ENCODE results near the gene DCP1B.

The DCP1B gene

GRCh38 chr12:2043054-2043453 is 38.8 kb upstream of the DCP1B start:
- Histone ChIP-seq H3K4me1 (ENCODE audit: control insufficient read depth, insufficient read depth, low read length, poor library complexity, severe bottlenecking) (no peaks in the 10 kb centered on the region), H3K27me3 (replicated peaks; ENCODE audit: control insufficient read depth, insufficient read depth, low read length, poor library complexity, severe bottlenecking) (peaks cover 4% of the 10 kb centered on the region), H3K36me3 (ENCODE audit: control insufficient read depth, insufficient read depth, low read length) (no peaks in the 10 kb centered on the region), H3K4me3 (ENCODE audit: insufficient read depth, low read depth, low read length, poor library complexity, severe bottlenecking) (no peak overlapping the region), H3K27ac (ENCODE audit: insufficient read depth, low read length, poor library complexity, severe bottlenecking) (no peak overlapping the region), H3K9me3 (ENCODE audit: control insufficient read depth, low read length) (no peaks in the 10 kb centered on the region)
- DNase-seq, result no peak

DNA sequence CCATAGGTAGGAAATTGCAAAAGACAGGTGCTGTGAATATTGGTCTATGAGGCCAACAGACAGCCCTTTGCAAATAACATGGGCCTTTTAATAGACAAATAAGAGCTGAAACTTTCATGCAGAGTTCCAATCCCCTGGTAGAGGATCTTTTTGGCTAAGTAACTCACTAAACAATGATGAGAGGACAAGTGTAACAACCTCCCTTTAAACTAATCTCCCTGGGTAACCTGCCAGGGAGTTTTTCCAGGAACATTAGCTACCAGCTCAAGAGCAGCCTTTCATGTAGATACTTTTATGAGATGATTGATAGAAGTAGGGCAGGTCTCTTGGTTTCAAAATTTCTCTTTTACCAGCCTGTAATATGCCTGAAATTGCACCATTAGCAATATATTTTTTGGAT is 34.8 kb upstream of the DCP1B start:
- Histone ChIP-seq H3K9me3 (ENCODE audit: control insufficient read depth, low read length) (no peaks in the 10 kb centered on the region), H3K4me1 (ENCODE audit: control insufficient read depth, insufficient read depth, low read length, poor library complexity, severe bottlenecking) (peaks cover 3% of the 10 kb centered on the region), H3K27me3 (replicated peaks; ENCODE audit: control insufficient read depth, insufficient read depth, low read length, poor library complexity, severe bottlenecking) (no peaks in the 10 kb centered on the region), H3K36me3 (ENCODE audit: control insufficient read depth, insufficient read depth, low read length) (no peaks in the 10 kb centered on the region), H3K4me3 (ENCODE audit: insufficient read depth, low read depth, low read length, poor library complexity, severe bottlenecking) (no peak overlapping the region), H3K27ac (ENCODE audit: insufficient read depth, low read length, poor library complexity, severe bottlenecking) (no peak overlapping the region)
- no peak for DNase-seq

DNA sequence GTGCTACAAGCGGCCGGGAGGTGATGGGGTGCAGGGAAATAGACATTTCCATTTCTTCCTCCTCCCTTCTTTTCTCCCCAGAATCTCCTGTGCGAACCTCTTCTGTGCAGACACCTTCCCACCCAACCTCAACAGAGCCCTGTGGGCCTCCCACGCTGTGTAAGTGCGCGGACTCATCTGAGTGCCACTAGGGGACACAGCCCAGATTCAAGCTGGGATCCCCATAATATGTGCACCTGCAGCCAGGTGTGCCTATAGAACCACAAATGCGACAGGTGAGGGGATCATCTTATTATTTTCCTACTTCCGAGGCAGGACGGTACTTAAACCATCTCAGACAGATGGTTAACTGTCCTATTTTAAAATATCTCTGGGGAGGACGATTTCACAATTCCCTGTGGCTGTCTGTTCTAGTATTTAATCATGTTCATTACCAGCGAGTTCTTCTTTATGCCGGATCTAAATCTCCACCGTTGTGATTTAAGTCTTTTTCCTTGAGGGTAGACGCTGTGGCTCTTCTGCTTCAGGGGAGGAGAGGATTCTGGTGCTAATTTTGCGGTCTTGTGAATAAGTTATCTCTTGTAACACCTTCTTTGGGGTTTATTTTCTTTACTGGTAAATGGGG is 31.3 kb upstream of the DCP1B start:
- Histone ChIP-seq H3K27ac (ENCODE audit: insufficient read depth, low read length, poor library complexity, severe bottlenecking) (no peak overlapping the region), H3K4me1 (ENCODE audit: control insufficient read depth, insufficient read depth, low read length, poor library complexity, severe bottlenecking) (peaks cover 3% of the 10 kb centered on the region), H3K4me3 (ENCODE audit: insufficient read depth, low read depth, low read length, poor library complexity, severe bottlenecking) (peak overlapping the region; percentile 30), H3K9me3 (ENCODE audit: control insufficient read depth, low read length) (no peaks in the 10 kb centered on the region), H3K36me3 (ENCODE audit: control insufficient read depth, insufficient read depth, low read length) (no peaks in the 10 kb centered on the region), H3K27me3 (replicated peaks; ENCODE audit: control insufficient read depth, insufficient read depth, low read length, poor library complexity, severe bottlenecking) (no peaks in the 10 kb centered on the region)
- no peak for DNase-seq

- Histone ChIP-seq H3K4me1 (ENCODE audit: control insufficient read depth, insufficient read depth, low read length, poor library complexity, severe bottlenecking) (peaks cover 3% of the 10 kb centered on the region), H3K9me3 (ENCODE audit: control insufficient read depth, low read length) (no peaks in the 10 kb centered on the region), H3K27ac (ENCODE audit: insufficient read depth, low read length, poor library complexity, severe bottlenecking) (no peak overlapping the region), H3K36me3 (ENCODE audit: control insufficient read depth, insufficient read depth, low read length) (no peaks in the 10 kb centered on the region), H3K4me3 (ENCODE audit: insufficient read depth, low read depth, low read length, poor library complexity, severe bottlenecking) (peak overlapping the region; percentile 30), H3K27me3 (replicated peaks; ENCODE audit: control insufficient read depth, insufficient read depth, low read length, poor library complexity, severe bottlenecking) (no peaks in the 10 kb centered on the region)
- DNase-seq, result peak; percentile 65 to 73 (median 69)
Observed at GRCh38 chr12:2034633-2035430, 30.6 kb upstream of the DCP1B start.

- H3K4me3 ChIP-seq (ENCODE audit: insufficient read depth, low read depth, low read length, poor library complexity, severe bottlenecking), result no peak overlapping the region
- DNase-seq, result no peak
- peaks cover 3% of the 10 kb centered on the region for H3K4me1 ChIP-seq (ENCODE audit: control insufficient read depth, insufficient read depth, low read length, poor library complexity, severe bottlenecking)
- no peaks in the 10 kb centered on the region for H3K9me3 ChIP-seq (ENCODE audit: control insufficient read depth, low read length)
- no peak overlapping the region for H3K27ac ChIP-seq (ENCODE audit: insufficient read depth, low read length, poor library complexity, severe bottlenecking)
- H3K36me3 ChIP-seq (ENCODE audit: control insufficient read depth, insufficient read depth, low read length), result no peaks in the 10 kb centered on the region
- H3K27me3 ChIP-seq (replicated peaks; ENCODE audit: control insufficient read depth, insufficient read depth, low read length, poor library complexity, severe bottlenecking), result no peaks in the 10 kb centered on the region
Observed at GRCh38 chr12:2032506-2032905, 28.2 kb upstream of the DCP1B start.

GRCh38 chr12:2029851-2030250 is 25.6 kb upstream of the DCP1B start:
- H3K36me3 ChIP-seq (ENCODE audit: control insufficient read depth, insufficient read depth, low read length), result no peaks in the 10 kb centered on the region
- no peak overlapping the region for H3K4me3 ChIP-seq (ENCODE audit: insufficient read depth, low read depth, low read length, poor library complexity, severe bottlenecking)
- no peaks in the 10 kb centered on the region for H3K27me3 ChIP-seq (replicated peaks; ENCODE audit: control insufficient read depth, insufficient read depth, low read length, poor library complexity, severe bottlenecking)
- H3K27ac ChIP-seq (ENCODE audit: insufficient read depth, low read length, poor library complexity, severe bottlenecking), result no peak overlapping the region
- DNase-seq, result no peak
- H3K4me1 ChIP-seq (ENCODE audit: control insufficient read depth, insufficient read depth, low read length, poor library complexity, severe bottlenecking), result no peaks in the 10 kb centered on the region
- H3K9me3 ChIP-seq (ENCODE audit: control insufficient read depth, low read length), result no peaks in the 10 kb centered on the region

- no peaks in the 10 kb centered on the region for H3K27me3 ChIP-seq (replicated peaks; ENCODE audit: control insufficient read depth, insufficient read depth, low read length, poor library complexity, severe bottlenecking)
- H3K4me3 ChIP-seq (ENCODE audit: insufficient read depth, low read depth, low read length, poor library complexity, severe bottlenecking), result no peak overlapping the region
- DNase-seq, result no peak
- no peaks in the 10 kb centered on the region for H3K36me3 ChIP-seq (ENCODE audit: control insufficient read depth, insufficient read depth, low read length)
- H3K27ac ChIP-seq (ENCODE audit: insufficient read depth, low read length, poor library complexity, severe bottlenecking), result no peak overlapping the region
- no peaks in the 10 kb centered on the region for H3K4me1 ChIP-seq (ENCODE audit: control insufficient read depth, insufficient read depth, low read length, poor library complexity, severe bottlenecking)
- no peaks in the 10 kb centered on the region for H3K9me3 ChIP-seq (ENCODE audit: control insufficient read depth, low read length)
Observed at GRCh38 chr12:2027351-2027750, 23.1 kb upstream of the DCP1B start.

DNA sequence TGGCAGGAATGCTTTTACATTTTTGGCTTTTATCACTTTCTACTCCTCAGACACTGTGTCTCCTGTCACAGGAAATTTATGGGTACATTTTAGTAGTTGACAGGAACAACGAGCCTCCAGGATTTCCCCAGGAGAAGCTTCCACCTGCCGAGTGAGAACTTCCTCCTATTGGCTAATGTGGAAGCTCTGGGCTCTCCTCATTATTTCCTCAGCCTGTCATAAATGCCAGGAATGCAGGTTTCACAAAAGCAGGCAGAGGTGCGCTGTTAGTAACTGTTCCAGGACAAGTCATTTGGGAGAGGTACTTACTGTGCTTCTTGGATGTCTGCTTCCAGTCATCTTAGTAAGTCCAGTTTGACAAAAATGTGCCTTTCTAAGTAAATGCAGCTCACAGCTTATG is 19.1 kb upstream of the DCP1B start:
- Histone ChIP-seq H3K27ac (ENCODE audit: insufficient read depth, low read length, poor library complexity, severe bottlenecking) (no peak overlapping the region), H3K27me3 (replicated peaks; ENCODE audit: control insufficient read depth, insufficient read depth, low read length, poor library complexity, severe bottlenecking) (no peaks in the 10 kb centered on the region)

DNA sequence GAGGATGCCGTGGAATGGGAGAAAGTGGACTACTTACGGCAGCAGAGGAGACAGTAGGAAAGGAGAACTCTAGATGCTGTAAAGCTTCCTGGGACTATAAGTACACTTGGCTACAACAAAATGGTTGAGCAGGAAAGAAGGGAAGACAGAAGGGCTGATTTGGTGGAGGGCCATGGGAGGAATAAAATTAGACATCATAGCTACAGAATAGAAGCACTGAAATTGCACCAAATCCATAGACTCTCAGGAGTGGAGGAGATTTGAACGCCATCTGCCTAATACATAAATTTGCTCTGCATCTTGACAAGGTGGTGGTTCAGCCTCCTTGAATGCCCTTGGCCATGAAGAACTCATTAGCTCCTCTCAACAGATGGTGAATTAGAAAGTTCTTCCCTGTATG is 16.3 kb upstream of the DCP1B start:
- Histone ChIP-seq H3K9me3 (ENCODE audit: control insufficient read depth, low read length) (no peaks in the 10 kb centered on the region), H3K27ac (ENCODE audit: insufficient read depth, low read length, poor library complexity, severe bottlenecking) (no peak overlapping the region), H3K36me3 (ENCODE audit: control insufficient read depth, insufficient read depth, low read length) (no peaks in the 10 kb centered on the region), H3K27me3 (replicated peaks; ENCODE audit: control insufficient read depth, insufficient read depth, low read length, poor library complexity, severe bottlenecking) (no peaks in the 10 kb centered on the region), H3K4me1 (ENCODE audit: control insufficient read depth, insufficient read depth, low read length, poor library complexity, severe bottlenecking) (no peaks in the 10 kb centered on the region), H3K4me3 (ENCODE audit: insufficient read depth, low read depth, low read length, poor library complexity, severe bottlenecking) (no peak overlapping the region)
- DNase-seq, result no peak

More for the DNA sequence above, 19.1 kb upstream of the DCP1B start:
- Histone ChIP-seq H3K36me3 (ENCODE audit: control insufficient read depth, insufficient read depth, low read length) (no peaks in the 10 kb centered on the region), H3K4me1 (ENCODE audit: control insufficient read depth, insufficient read depth, low read length, poor library complexity, severe bottlenecking) (no peaks in the 10 kb centered on the region), H3K4me3 (ENCODE audit: insufficient read depth, low read depth, low read length, poor library complexity, severe bottlenecking) (no peak overlapping the region), H3K9me3 (ENCODE audit: control insufficient read depth, low read length) (no peaks in the 10 kb centered on the region)
- no peak for DNase-seq

GRCh38 chr12:2019126-2019525 is 14.9 kb upstream of the DCP1B start:
- H3K36me3 ChIP-seq (ENCODE audit: control insufficient read depth, insufficient read depth, low read length), result no peaks in the 10 kb centered on the region
- no peaks in the 10 kb centered on the region for H3K27me3 ChIP-seq (replicated peaks; ENCODE audit: control insufficient read depth, insufficient read depth, low read length, poor library complexity, severe bottlenecking)
- H3K4me1 ChIP-seq (ENCODE audit: control insufficient read depth, insufficient read depth, low read length, poor library complexity, severe bottlenecking), result no peaks in the 10 kb centered on the region
- DNase-seq, result no peak
- H3K9me3 ChIP-seq (ENCODE audit: control insufficient read depth, low read length), result no peaks in the 10 kb centered on the region
- no peak overlapping the region for H3K27ac ChIP-seq (ENCODE audit: insufficient read depth, low read length, poor library complexity, severe bottlenecking)
- H3K4me3 ChIP-seq (ENCODE audit: insufficient read depth, low read depth, low read length, poor library complexity, severe bottlenecking), result no peak overlapping the region
